Neuronal stem cell (in vitro differentiated cells): ENCODE results near the gene IFNLR1.

ENCODE experiments used
- DNase-seq: peaks from one replicate; pipeline ENCODE4 v3.0.0-alpha.2; 2013; ENCODE audit warnings: low spot score
- H2AFZ ChIP-seq: one replicate; pipeline ENCODE4 v1.6.1; 2013; ENCODE audit warnings: mild to moderate bottlenecking, low read length, inconsistent platforms
- H2AK5ac ChIP-seq: 2 replicates; pipeline ENCODE4 v1.6.1; 2013; ENCODE audit warnings: low read depth, mild to moderate bottlenecking, inconsistent platforms, low read length, moderate library complexity, mixed read lengths
- H2BK120ac ChIP-seq: 2 replicates; pipeline ENCODE4 v1.6.1; 2013; ENCODE audit warnings: low read depth, mild to moderate bottlenecking, inconsistent platforms, low read length, moderate library complexity, mixed read lengths
- H2BK12ac ChIP-seq: one replicate; pipeline ENCODE4 v1.6.1; 2013; ENCODE audit warnings: low read length, inconsistent platforms
- H2BK15ac ChIP-seq: 2 replicates; pipeline ENCODE4 v1.6.1; 2013; ENCODE audit warnings: mild to moderate bottlenecking, low read length, inconsistent platforms, mixed read lengths
- H2BK5ac ChIP-seq: one replicate; pipeline ENCODE4 v1.6.1; 2013; ENCODE audit warnings: inconsistent platforms, mild to moderate bottlenecking, low read length, moderate library complexity
- H3K14ac ChIP-seq: one replicate; pipeline ENCODE4 v1.6.1; 2013; ENCODE audit warnings: low read length, inconsistent platforms
- H3K18ac ChIP-seq: 2 replicates; pipeline ENCODE4 v1.6.1; 2013; ENCODE audit warnings: low read length, inconsistent platforms
- H3K23ac ChIP-seq: 2 replicates; pipeline ENCODE4 v1.6.1; 2013; ENCODE audit warnings: low read depth, mild to moderate bottlenecking, mixed read lengths, low read length, inconsistent platforms; ENCODE audit not compliant: poor library complexity
- H3K27ac ChIP-seq: replicated peaks from 3 replicates; pipeline ENCODE4 v1.5.1; 2013; ENCODE audit warnings: low read length, inconsistent platforms
- H3K27me3 ChIP-seq, 3 experiments: 2 replicates each; pipeline ENCODE4 v1.6.1; 2013; ENCODE audit warnings: low read length in 3 of 3, mild to moderate bottlenecking in 2 of 3, inconsistent platforms in 1 of 3, low read depth in 1 of 3, mixed read lengths in 1 of 3, moderate library complexity in 1 of 3; ENCODE audit not compliant: control insufficient read depth in 3 of 3, insufficient read depth in 3 of 3
- H3K36me3 ChIP-seq, 2 donors: replicated peaks in 1 of 2; 2 replicates each; pipeline ENCODE4 v1.6.1; 2013; ENCODE audit warnings: low read length in 2 of 2; ENCODE audit not compliant: control insufficient read depth in 2 of 2, insufficient read depth in 2 of 2
- H3K4ac ChIP-seq: 2 replicates; pipeline ENCODE4 v1.6.1; 2013; ENCODE audit warnings: inconsistent platforms, mild to moderate bottlenecking, low read length, moderate library complexity
- H3K4me1 ChIP-seq, 2 donors: 1 replicate in 1 of 2; 2 replicates in 1 of 2; pipeline ENCODE4 v1.6.1; 2013; ENCODE audit warnings: low read length in 2 of 2, low read depth in 1 of 2; ENCODE audit not compliant: control insufficient read depth in 2 of 2, insufficient read depth in 1 of 2
- H3K4me2 ChIP-seq: one replicate; pipeline ENCODE4 v1.6.1; 2013; ENCODE audit warnings: mild to moderate bottlenecking, low read length, inconsistent platforms; ENCODE audit not compliant: insufficient read depth, poor library complexity, severe bottlenecking
- H3K4me3 ChIP-seq, 2 donors: 2 replicates each; pipeline ENCODE4 v1.5.1; 2013; ENCODE audit warnings: low read length in 2 of 2, mild to moderate bottlenecking in 2 of 2, inconsistent platforms in 1 of 2, moderate library complexity in 1 of 2
- H3K79me1 ChIP-seq: one replicate; pipeline ENCODE4 v1.6.1; 2013; ENCODE audit warnings: low read depth, mild to moderate bottlenecking, inconsistent platforms, low read length, moderate library complexity
- H3K9ac ChIP-seq: one replicate; pipeline ENCODE4 v1.6.1; 2013; ENCODE audit warnings: mild to moderate bottlenecking, low read depth, low read length, inconsistent platforms; ENCODE audit not compliant: poor library complexity
- H3K9me3 ChIP-seq, 2 donors: replicated peaks in 1 of 2; 2 replicates each; pipeline versions ENCODE3 to v1.6.1; 2013; ENCODE audit warnings: low read length in 2 of 2, mild to moderate bottlenecking in 2 of 2, inconsistent platforms in 1 of 2, low read depth in 1 of 2, mixed read lengths in 1 of 2, moderate library complexity in 1 of 2; ENCODE audit not compliant: control insufficient read depth in 2 of 2, insufficient read depth in 1 of 2
- H4K8ac ChIP-seq: one replicate; pipeline ENCODE4 v1.6.1; 2013; ENCODE audit warnings: low read depth, mild to moderate bottlenecking, inconsistent platforms, low read length, moderate library complexity
- H4K91ac ChIP-seq: one replicate; pipeline ENCODE4 v1.6.1; 2013; ENCODE audit warnings: low read length, low read depth, mild to moderate bottlenecking, inconsistent platforms; ENCODE audit not compliant: poor library complexity
- WGBS, 2 donors: extraction: QIAGEN DNeasy Blood & Tissue Kit; methylation state at CpG; one replicate each; pipeline ENCODE4 v1.1.7; 2013; ENCODE audit warnings: missing lambda C conversion rate in 2 of 2, mixed read lengths in 1 of 2; ENCODE audit not compliant: insufficient read length in 2 of 2, insufficient replicate concordance in 1 of 2; ENCODE audit errors: extremely low coverage in 2 of 2; 5-methylcytosine and 5-hydroxymethylcytosine counted together

Gene IFNLR1

GRCh38 chr1:24180676-24181075, 6.4 kb downstream of the IFNLR1 start:
- peaks cover 0 to 9% (median 3%) of the 10 kb centered on the region in 3 experiments for H3K27me3 ChIP-seq
- no peak overlapping the region for H3K23ac ChIP-seq
- no peaks in the 10 kb centered on the region for H3K9me3 ChIP-seq
- H2AFZ ChIP-seq: no peak overlapping the region
- H2BK12ac ChIP-seq: no peak overlapping the region
- peaks cover 0 to 1% of the 10 kb centered on the region in 2 donors for H3K4me1 ChIP-seq
- H3K4me3 ChIP-seq: no peak overlapping the region
- H3K4me2 ChIP-seq: no peak overlapping the region
- no peak overlapping the region for H2BK5ac ChIP-seq
- no peak overlapping the region for H3K27ac ChIP-seq
- DNase-seq: no peak
- no peak overlapping the region for H2BK120ac ChIP-seq
- peak overlapping the region; percentile 72 for H3K18ac ChIP-seq
- no peak overlapping the region for H3K9ac ChIP-seq
- no peak overlapping the region for H2BK15ac ChIP-seq
- H3K4ac ChIP-seq: no peak overlapping the region
- no peak overlapping the region for H3K14ac ChIP-seq
- no CpG with 5 or more reads among the region's 6 CpGs for WGBS, 2 donors
- no peak overlapping the region for H4K91ac ChIP-seq
- H3K36me3 ChIP-seq: no peaks in the 10 kb centered on the region
- no peaks in the 10 kb centered on the region for H3K79me1 ChIP-seq
- H4K8ac ChIP-seq: no peak overlapping the region
- H2AK5ac ChIP-seq: no peak overlapping the region

- no peak overlapping the region for H3K4me3 ChIP-seq
- H3K27me3 ChIP-seq: no peaks in the 10 kb centered on the region
- no peak overlapping the region for H4K8ac ChIP-seq
- H3K18ac ChIP-seq: no peak overlapping the region
- no peaks in the 10 kb centered on the region for H3K36me3 ChIP-seq
- no peak overlapping the region for H4K91ac ChIP-seq
- no peaks in the 10 kb centered on the region for H3K79me1 ChIP-seq
- H3K4me2 ChIP-seq: no peak overlapping the region
- H2BK5ac ChIP-seq: no peak overlapping the region
- WGBS, 2 donors: no CpG with 5 or more reads among the region's 10 CpGs
- no peaks in the 10 kb centered on the region for H3K9me3 ChIP-seq
- H3K27ac ChIP-seq: no peak overlapping the region
- no peak overlapping the region for H3K9ac ChIP-seq
- no peak overlapping the region for H2AK5ac ChIP-seq
- no peak overlapping the region for H2BK15ac ChIP-seq
- H3K4me1 ChIP-seq: peaks cover 0 to 1% of the 10 kb centered on the region in 2 donors
- H3K4ac ChIP-seq: no peak overlapping the region
- no peak overlapping the region for H2BK120ac ChIP-seq
- no peak overlapping the region for H2AFZ ChIP-seq
- H3K14ac ChIP-seq: no peak overlapping the region
- no peak for DNase-seq
- no peak overlapping the region for H3K23ac ChIP-seq
- H2BK12ac ChIP-seq: no peak overlapping the region
Measured at GRCh38 chr1:24179251-24179840, 7.7 kb downstream of the IFNLR1 start.

GRCh38 chr1:24178407-24178806, 8.7 kb downstream of the IFNLR1 start:
- Histone ChIP-seq H4K8ac (no peak overlapping the region), H2BK120ac (no peak overlapping the region), H3K4me2 (no peak overlapping the region), H3K9me3 (no peaks in the 10 kb centered on the region), H3K36me3 (no peaks in the 10 kb centered on the region), H2AFZ (no peak overlapping the region), H2AK5ac (no peak overlapping the region), H3K18ac (no peak overlapping the region), H3K4me3 (no peak overlapping the region), H3K27me3 (no peaks in the 10 kb centered on the region), H3K27ac (no peak overlapping the region), H3K79me1 (no peaks in the 10 kb centered on the region), H3K9ac (no peak overlapping the region), H2BK15ac (no peak overlapping the region), H3K23ac (no peak overlapping the region), H2BK12ac (no peak overlapping the region), H4K91ac (no peak overlapping the region), H2BK5ac (no peak overlapping the region), H3K4ac (no peak overlapping the region), H3K4me1 (no peaks in the 10 kb centered on the region), H3K14ac (no peak overlapping the region)
- WGBS, 2 donors: no CpG with 5 or more reads among the region's 3 CpGs
- DNase-seq: no peak

- Histone ChIP-seq H3K14ac (no peak overlapping the region), H3K4ac (no peak overlapping the region), H2BK15ac (no peak overlapping the region), H3K9me3 (peaks cover 0 to 2% of the 10 kb centered on the region in 2 donors), H2BK120ac (no peak overlapping the region), H3K36me3 (no peaks in the 10 kb centered on the region), H4K8ac (no peak overlapping the region), H3K23ac (no peak overlapping the region), H2AK5ac (no peak overlapping the region), H3K4me2 (no peak overlapping the region), H4K91ac (no peak overlapping the region), H3K4me1 (no peaks in the 10 kb centered on the region), H3K18ac (no peak overlapping the region), H3K79me1 (no peaks in the 10 kb centered on the region), H3K9ac (no peak overlapping the region), H2BK5ac (no peak overlapping the region), H3K27me3 (no peaks in the 10 kb centered on the region), H2BK12ac (no peak overlapping the region), H2AFZ (no peak overlapping the region), H3K4me3 (no peak overlapping the region), H3K27ac (no peak overlapping the region)
- no CpG with 5 or more reads among the region's 10 CpGs for WGBS, 2 donors
- DNase-seq: no peak
Measured at GRCh38 chr1:24177161-24177560, 9.9 kb downstream of the IFNLR1 start.
